GM18909 (cell line): Measurements from ENCODE around the gene TAS1R3.

ENCODE experiments used
- ATAC-seq: cut with Tn5 transposase; IDR thresholded peaks from one replicate; pipeline ENCODE4 v1.9.1; 2021; ENCODE audit warnings: mild to moderate bottlenecking; ENCODE audit not compliant: unreplicated experiment, poor library complexity

TAS1R3 gene

GRCh38 chr1:1320666-1321448 lies 10.2 kb upstream of the TAS1R3 start:
- ATAC-seq = no peak

GRCh38 chr1:1321477-1321876 lies 9.6 kb upstream of the TAS1R3 start:
- no peak for ATAC-seq

GRCh38 chr1:1322418-1322817 lies 8.7 kb upstream of the TAS1R3 start:
- no peak for ATAC-seq

- ATAC-seq = no peak
These were observed 8.1 kb upstream of the TAS1R3 start for GRCh38 chr1:1322952-1323351.

- ATAC-seq = peak; percentile 23
These were observed 7.0 kb upstream of the TAS1R3 start for GRCh38 chr1:1324084-1324523.

- peak; percentile 75 for ATAC-seq
These were observed 6.4 kb upstream of the TAS1R3 start, which contains the start of the genes CPTP and INTS11 for GRCh38 chr1:1324524-1325287. Gene CPTP (plus strand): TSS chr1:1324802. CDS start chr1:1326911, 2,109 bp downstream. Gene INTS11 (minus strand): TSS chr1:1324660. CDS start chr1:1324608, 52 bp downstream.

- ATAC-seq = no peak
These were observed 5.6 kb upstream of the TAS1R3 start for GRCh38 chr1:1325288-1326074.

- ATAC-seq = no peak
These were observed 4.9 kb upstream of the TAS1R3 start for GRCh38 chr1:1326075-1326605.

GRCh38 chr1:1327291-1327690 lies 3.8 kb upstream of the TAS1R3 start:
- ATAC-seq = no peak

GRCh38 chr1:1328254-1328653 lies 2.8 kb upstream of the TAS1R3 start:
- no peak for ATAC-seq

- no peak for ATAC-seq
These were observed 1.5 kb upstream of the TAS1R3 start for GRCh38 chr1:1329304-1330210.

GRCh38 chr1:1330366-1331067 lies 563 bp upstream of the TAS1R3 start:
- no peak for ATAC-seq

- no peak for ATAC-seq
These were observed 1.1 kb downstream of the TAS1R3 start for GRCh38 chr1:1332031-1332755.

GRCh38 chr1:1332774-1333480 lies 1.8 kb downstream of the TAS1R3 start:
- no peak for ATAC-seq

GRCh38 chr1:1333551-1334241 lies 2.6 kb downstream of the TAS1R3 start:
- ATAC-seq = no peak

GRCh38 chr1:1334835-1335234 lies 3.8 kb downstream of the TAS1R3 start:
- ATAC-seq = no peak

- ATAC-seq = no peak
These were observed 4.2 kb downstream of the TAS1R3 start for GRCh38 chr1:1335283-1335682.
